Type B pancreatic cell (in vitro differentiated cells): ENCODE results near the gene C20orf96. TPM values are rescaled to one million over a fixed set of nuclear protein-coding genes. Genes with fewer than 3 reads are reported as not detected.

ENCODE experiments used
- DNase-seq: peaks from one replicate; pipeline ENCODE4 v3.0.0; 2021; ENCODE audit warnings: mixed read lengths; ENCODE audit not compliant: unreplicated experiment; ENCODE audit errors: extremely low spot score
- H3K27ac Mint-ChIP-seq: 2 replicates; pipeline ENCODE4 v1.8.0; 2021; ENCODE audit warnings: mild to moderate bottlenecking, mixed read lengths
- H3K27me3 Mint-ChIP-seq: 2 replicates; pipeline ENCODE4 v1.8.0; 2021; ENCODE audit warnings: mixed read lengths
- H3K36me3 Mint-ChIP-seq: 2 replicates; pipeline ENCODE4 v1.8.0; 2021; ENCODE audit warnings: mixed read lengths
- H3K4me1 Mint-ChIP-seq: one replicate; pipeline ENCODE4 v1.8.0; 2021; ENCODE audit warnings: mixed read lengths; ENCODE audit not compliant: unreplicated experiment
- H3K4me3 Mint-ChIP-seq: 2 replicates; pipeline ENCODE4 v1.8.0; 2021; ENCODE audit warnings: mild to moderate bottlenecking, mixed read lengths
- H3K9me3 Mint-ChIP-seq: 2 replicates; pipeline ENCODE4 v1.8.0; 2021; ENCODE audit warnings: mixed read lengths
- CTCF ChIP-seq: fragments of 200-600 bp; sonication (generic); conservative IDR thresholded peaks from 2 replicates; pipeline ENCODE4 v1.5.0; 2021; ENCODE audit warnings: antibody characterized with exemption, mild to moderate bottlenecking
- total RNA-seq: library from RNA; stranded (reverse); gene quantifications from 2 replicates; pipeline ENCODE4 v1.2.1, GENCODE V29; 2021; ENCODE audit warnings: low replicate concordance

The C20orf96 gene
- total RNA-seq, 1 donor from 2014 or later: 27.0 TPM

DNA sequence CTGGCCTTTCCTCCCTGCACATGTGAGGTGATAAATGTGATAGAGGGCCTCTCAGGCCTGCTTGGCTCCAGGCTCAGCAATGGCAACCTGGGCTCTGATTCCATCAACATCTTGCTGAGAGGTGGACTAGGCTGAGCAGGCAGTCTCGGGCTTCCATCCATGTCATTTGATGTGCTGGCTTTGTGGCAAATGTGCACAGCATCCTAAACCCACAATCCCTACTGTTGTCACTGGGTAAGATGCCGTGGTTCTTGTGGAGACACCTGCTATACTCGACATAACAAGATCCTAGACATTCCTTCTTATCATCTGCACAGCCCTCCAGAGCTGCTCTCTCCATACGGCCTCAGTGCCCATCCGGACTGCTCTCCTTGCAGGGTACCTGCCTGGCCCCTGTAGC lies 4.1 kb upstream of the C20orf96 start:
- Mint-ChIP-seq H3K9me3 (no peaks in the 10 kb centered on the region), H3K27ac (no peak overlapping the region), H3K36me3 (peaks cover 11% of the 10 kb centered on the region), H3K27me3 (peaks cover 4% of the 10 kb centered on the region), H3K4me1 (peaks cover 17% of the 10 kb centered on the region), H3K4me3 (peak overlapping the region; percentile 22)
- DNase-seq: no peak
- no peak for TF ChIP-seq CTCF

GRCh38 chr20:289693-290083 lies 862 bp downstream of the C20orf96 start:
- DNase-seq: no peak
- no peaks in the 10 kb centered on the region for H3K4me1 Mint-ChIP-seq
- H3K4me3 Mint-ChIP-seq: no peak overlapping the region
- H3K36me3 Mint-ChIP-seq: peaks cover 13% of the 10 kb centered on the region
- H3K27ac Mint-ChIP-seq: no peak overlapping the region
- H3K27me3 Mint-ChIP-seq: no peaks in the 10 kb centered on the region
- no peak for TF ChIP-seq CTCF
- H3K9me3 Mint-ChIP-seq: no peaks in the 10 kb centered on the region

DNA sequence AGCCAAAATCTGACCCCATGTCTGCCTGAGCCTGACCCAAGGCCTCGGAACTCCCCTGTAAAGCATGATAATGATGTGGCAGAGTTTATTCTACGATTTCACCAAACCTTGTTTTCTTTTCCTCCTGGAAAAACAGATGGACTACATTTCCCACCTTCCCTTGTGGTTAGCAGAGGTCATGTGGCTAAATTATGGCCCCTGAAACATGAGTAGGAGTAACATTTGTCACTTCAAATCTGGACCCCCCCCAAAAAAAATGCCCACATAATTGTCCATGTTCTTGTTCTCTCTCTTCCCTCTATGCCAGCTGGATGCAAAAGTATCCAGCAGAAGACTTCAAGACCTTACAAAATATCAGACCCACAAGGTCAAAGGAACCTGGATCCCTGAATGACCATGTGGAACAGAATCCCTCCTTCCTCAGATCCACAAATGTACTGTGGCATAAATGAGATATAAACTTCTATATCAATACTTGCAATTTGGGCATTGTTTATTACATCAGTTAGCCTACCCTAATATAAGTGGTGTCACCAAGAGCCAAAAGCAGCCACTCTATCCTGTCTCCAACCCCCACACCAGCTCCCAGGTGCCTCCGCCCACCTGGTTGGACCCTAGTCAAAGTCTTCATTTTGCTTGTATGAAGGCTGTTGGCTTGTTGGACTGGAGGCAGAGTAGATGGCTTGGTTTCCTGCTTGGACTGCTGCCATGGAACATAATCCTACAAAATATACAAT lies 1.4 kb downstream of the C20orf96 start:
- Mint-ChIP-seq H3K27me3 (no peaks in the 10 kb centered on the region), H3K36me3 (peaks cover 13% of the 10 kb centered on the region), H3K9me3 (no peaks in the 10 kb centered on the region), H3K4me1 (no peaks in the 10 kb centered on the region), H3K4me3 (peak overlapping the region; percentile 44), H3K27ac (no peak overlapping the region)
- DNase-seq: no peak
- no peak for TF ChIP-seq CTCF

- no peak overlapping the region for H3K27ac Mint-ChIP-seq
- no peak for TF ChIP-seq CTCF
- no peak overlapping the region for H3K4me3 Mint-ChIP-seq
- no peaks in the 10 kb centered on the region for H3K27me3 Mint-ChIP-seq
- no peaks in the 10 kb centered on the region for H3K9me3 Mint-ChIP-seq
- no peaks in the 10 kb centered on the region for H3K4me1 Mint-ChIP-seq
- peaks cover 22% of the 10 kb centered on the region for H3K36me3 Mint-ChIP-seq
- no peak for DNase-seq
These were observed 4.0 kb downstream of the C20orf96 start for GRCh38 chr20:286508-286907.

GRCh38 chr20:284172-284571 lies 6.4 kb downstream of the C20orf96 start:
- no peaks in the 10 kb centered on the region for H3K4me1 Mint-ChIP-seq
- H3K36me3 Mint-ChIP-seq: peaks cover 25% of the 10 kb centered on the region
- no peaks in the 10 kb centered on the region for H3K27me3 Mint-ChIP-seq
- TF ChIP-seq CTCF: no peak
- H3K4me3 Mint-ChIP-seq: no peak overlapping the region
- H3K27ac Mint-ChIP-seq: no peak overlapping the region
- no peak for DNase-seq
- H3K9me3 Mint-ChIP-seq: no peaks in the 10 kb centered on the region
